SJSA1 (cell line): Measurements from ENCODE around the gene KCNQ2. TPM values are rescaled to one million over a fixed set of nuclear protein-coding genes. Genes with fewer than 3 reads are reported as not detected.

Experiments
- DNase-seq, 2 experiments: peaks; one replicate each; pipeline ENCODE4 v3.0.0-alpha.2; 2015 to 2020; ENCODE audit warnings: low spot score in 2 of 2, low read depth in 1 of 2
- H3K27ac ChIP-seq: fragments of 250-450 bp; sonication (Bioruptor Pico); 2 replicates; pipeline ENCODE4 v1.5.1; 2020; ENCODE audit warnings: mild to moderate bottlenecking, moderate library complexity
- H3K27me3 ChIP-seq: fragments of 250-450 bp; sonication (Bioruptor Pico); replicated peaks from 2 replicates; pipeline ENCODE4 v1.5.1; 2020; ENCODE audit warnings: mild to moderate bottlenecking, moderate library complexity
- H3K36me3 ChIP-seq: fragments of 250-450 bp; sonication (Bioruptor Pico); 2 replicates; pipeline ENCODE4 v1.5.1; 2020; ENCODE audit warnings: mild to moderate bottlenecking
- H3K4me1 ChIP-seq: fragments of 250-450 bp; sonication (Bioruptor Pico); replicated peaks from 2 replicates; pipeline ENCODE4 v1.6.1; 2021; ENCODE audit warnings: mild to moderate bottlenecking
- H3K4me3 ChIP-seq: fragments of 250-450 bp; sonication (Bioruptor Pico); 2 replicates; pipeline ENCODE4 v1.5.1; 2020; ENCODE audit warnings: mild to moderate bottlenecking
- H3K9me3 ChIP-seq: fragments of 250-450 bp; sonication (Bioruptor Pico); replicated peaks from 2 replicates; pipeline ENCODE4 v1.5.1; 2020; ENCODE audit warnings: mild to moderate bottlenecking
- total RNA-seq: library from RNA; depleted of rRNA; stranded (reverse); fragments of >200 nt; shearing (Covaris generic); gene quantifications from 2 replicates; pipeline ENCODE4 v1.2.3, GENCODE V29; 2014

Gene KCNQ2
- total RNA-seq, 1 experiment from 2014 or later = not detected

DNA sequence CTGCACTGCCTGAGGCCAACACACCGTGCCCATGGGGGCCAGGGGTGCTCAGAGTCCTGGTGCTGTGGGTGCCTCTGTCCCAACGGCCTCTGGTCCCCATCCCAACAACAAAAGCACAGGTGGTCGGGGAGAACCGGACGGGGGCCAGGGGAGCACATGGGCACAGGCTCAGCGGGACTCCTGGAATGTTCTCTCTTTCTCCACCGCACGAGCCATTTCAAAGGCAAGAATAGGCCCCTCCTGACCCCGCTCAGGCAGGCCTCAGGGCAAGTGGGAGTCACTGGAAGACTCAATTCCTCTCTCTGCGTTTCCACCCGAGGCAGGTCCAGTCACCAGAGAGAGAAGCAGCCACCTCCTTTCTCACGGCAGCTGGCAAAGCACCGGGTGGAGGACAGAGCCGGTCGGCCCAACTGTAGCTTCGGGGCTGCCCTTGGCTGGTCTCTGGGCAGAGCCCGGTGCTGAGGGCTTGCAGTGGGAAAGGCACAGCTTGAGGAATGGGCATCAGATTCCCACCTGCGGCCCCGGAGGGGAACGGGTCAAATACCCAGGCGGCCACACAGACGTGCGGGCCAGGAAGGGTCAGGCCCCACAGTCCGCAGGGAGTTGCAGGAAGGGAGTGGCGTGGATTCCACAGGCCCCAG lies 55.2 kb downstream of the KCNQ2 start:
- H3K36me3 ChIP-seq = no peaks in the 10 kb centered on the region
- no peak for DNase-seq
- H3K27me3 ChIP-seq = peaks cover 92% of the 10 kb centered on the region
- H3K4me3 ChIP-seq = no peak overlapping the region
- no peaks in the 10 kb centered on the region for H3K9me3 ChIP-seq
- H3K4me1 ChIP-seq = no peaks in the 10 kb centered on the region
- no peak overlapping the region for H3K27ac ChIP-seq

DNA sequence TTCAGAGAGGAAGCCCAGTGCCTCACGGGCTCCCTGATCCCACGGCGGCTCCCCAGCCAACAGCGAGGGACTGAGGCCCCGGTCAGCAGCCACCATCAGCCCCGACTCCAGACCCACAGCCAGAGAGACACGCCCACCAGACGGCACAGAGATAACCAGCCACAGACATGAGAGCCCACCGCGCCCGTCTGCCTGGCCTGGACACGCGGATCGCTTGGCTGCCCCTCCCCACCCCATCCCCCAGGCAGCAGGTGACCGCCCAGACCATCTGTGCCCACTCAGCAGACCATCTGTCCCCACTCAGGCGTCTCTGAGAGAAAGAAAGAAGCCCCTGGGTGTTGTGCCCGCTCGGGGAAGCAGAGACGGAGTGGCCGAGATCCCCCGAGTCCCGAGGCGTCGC lies 55.8 kb downstream of the KCNQ2 start:
- Histone ChIP-seq H3K36me3 (no peaks in the 10 kb centered on the region), H3K27ac (no peak overlapping the region), H3K27me3 (peaks cover 92% of the 10 kb centered on the region), H3K4me1 (no peaks in the 10 kb centered on the region), H3K4me3 (no peak overlapping the region), H3K9me3 (no peaks in the 10 kb centered on the region)
- no peak for DNase-seq

DNA sequence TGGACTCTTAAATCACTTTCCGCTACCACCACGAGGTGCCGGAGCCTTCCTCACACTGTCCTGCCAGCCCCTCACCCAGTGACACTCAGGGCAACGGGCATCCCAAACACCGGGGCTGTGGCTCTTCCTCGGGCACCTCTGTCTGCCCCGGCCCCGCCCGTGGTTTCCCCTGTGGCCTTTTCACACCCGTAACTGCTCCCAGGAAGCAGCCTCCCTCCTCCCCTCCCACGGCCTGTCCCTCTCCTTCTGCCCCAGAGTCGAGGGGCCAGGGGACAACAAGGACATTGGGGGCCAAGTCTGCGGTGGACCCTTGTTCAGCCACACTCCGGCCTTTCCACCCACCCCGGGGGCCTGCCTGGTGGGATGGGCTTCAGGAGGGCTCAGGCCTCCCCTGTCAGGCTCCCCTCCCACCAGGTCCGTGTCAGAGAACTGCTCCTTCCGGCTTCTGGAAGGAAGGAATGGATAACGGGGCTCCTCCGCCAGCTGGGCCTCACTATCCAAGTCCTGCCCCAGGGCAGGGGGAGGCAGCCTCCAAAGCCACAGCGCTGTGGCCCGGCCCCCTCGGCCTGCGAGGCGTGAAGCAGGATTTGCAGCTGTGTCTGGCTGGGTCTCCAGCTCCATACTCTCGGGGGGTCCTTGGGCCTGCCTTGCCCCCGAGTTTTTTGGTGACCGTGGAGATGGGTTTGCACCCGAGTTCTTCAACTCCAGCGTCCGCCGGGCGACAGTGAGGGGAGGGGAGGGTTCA lies 56.6 kb downstream of the KCNQ2 start:
- no peak overlapping the region for H3K27ac ChIP-seq
- H3K9me3 ChIP-seq = no peaks in the 10 kb centered on the region
- no peaks in the 10 kb centered on the region for H3K36me3 ChIP-seq
- no peak for DNase-seq
- no peaks in the 10 kb centered on the region for H3K4me1 ChIP-seq
- no peak overlapping the region for H3K4me3 ChIP-seq
- H3K27me3 ChIP-seq = peaks cover 92% of the 10 kb centered on the region

DNA sequence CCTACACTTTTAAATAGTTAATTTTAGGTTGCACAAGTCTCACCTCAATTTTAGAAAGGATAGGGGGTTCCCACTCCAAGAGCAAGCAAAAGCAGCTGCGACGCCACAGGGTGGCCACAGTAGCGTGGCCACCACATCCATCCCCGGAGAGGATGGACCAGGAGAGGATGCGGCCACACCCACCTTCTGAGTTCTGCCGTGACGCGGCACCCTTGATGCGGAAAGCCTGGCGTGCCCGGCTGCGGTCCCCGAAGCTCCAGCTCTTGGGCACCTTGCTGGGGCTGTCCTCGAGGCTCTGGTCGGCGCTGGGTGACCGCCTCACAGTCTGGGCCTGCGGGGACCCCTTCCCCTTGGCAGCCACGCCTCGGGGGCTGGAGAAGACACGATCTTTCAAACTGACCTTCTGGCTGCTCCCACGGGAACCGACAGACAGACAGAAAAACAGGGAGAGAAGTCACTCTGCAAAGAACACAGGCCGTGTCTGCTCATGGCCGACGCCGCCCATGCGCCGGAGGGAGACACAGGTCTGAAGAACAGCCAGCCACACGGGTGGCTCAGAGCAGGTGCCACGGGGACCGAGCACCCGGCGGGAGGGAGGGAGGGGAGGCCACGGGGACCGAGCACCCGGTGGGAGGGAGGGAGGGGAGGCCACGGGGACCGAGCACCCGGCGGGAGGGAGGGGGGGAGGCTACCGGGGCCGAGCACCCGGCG lies 57.6 kb downstream of the KCNQ2 start:
- Histone ChIP-seq H3K27ac (no peak overlapping the region), H3K9me3 (no peaks in the 10 kb centered on the region), H3K36me3 (no peaks in the 10 kb centered on the region), H3K4me1 (no peaks in the 10 kb centered on the region), H3K27me3 (peaks cover 91% of the 10 kb centered on the region), H3K4me3 (no peak overlapping the region)
- DNase-seq = no peak

DNA sequence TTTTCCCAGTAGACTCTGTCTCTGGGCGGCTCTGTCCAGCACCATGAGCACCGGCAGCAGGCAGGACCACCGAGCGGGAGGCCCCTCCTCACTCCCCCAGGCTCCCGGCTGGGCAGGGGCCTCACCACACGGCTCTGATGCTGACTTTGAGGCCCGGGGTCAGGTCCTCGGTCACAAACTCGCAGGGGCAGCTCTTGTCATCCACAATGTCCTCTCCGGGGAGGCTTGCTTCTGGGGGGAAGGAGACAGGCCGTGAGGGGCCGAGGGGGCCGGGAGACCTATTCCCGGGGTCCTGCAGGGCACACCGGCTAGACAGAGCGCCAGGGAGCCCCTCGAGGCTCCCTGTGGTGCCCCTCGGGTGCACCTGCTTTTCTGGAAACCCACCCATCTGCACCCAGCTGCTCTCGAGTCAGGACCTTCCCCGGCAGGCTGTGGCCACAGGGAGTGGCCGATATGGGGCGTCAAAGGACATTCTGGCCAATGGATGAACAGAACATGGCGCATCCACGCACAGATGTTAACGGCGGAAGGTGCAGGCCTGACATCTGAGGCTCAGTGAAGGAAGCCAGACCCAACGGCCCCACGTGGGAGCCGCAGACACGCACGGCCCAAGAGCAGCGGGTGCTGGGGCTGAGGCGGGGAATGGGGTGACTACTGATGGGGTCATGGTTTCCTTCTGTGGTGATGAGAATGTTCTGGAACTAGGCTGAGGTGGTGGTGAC lies 58.3 kb downstream of the KCNQ2 start:
- no peaks in the 10 kb centered on the region for H3K4me1 ChIP-seq
- no peak overlapping the region for H3K27ac ChIP-seq
- DNase-seq = no peak
- no peaks in the 10 kb centered on the region for H3K9me3 ChIP-seq
- peaks cover 85% of the 10 kb centered on the region for H3K27me3 ChIP-seq
- no peak overlapping the region for H3K4me3 ChIP-seq
- H3K36me3 ChIP-seq = no peaks in the 10 kb centered on the region

DNA sequence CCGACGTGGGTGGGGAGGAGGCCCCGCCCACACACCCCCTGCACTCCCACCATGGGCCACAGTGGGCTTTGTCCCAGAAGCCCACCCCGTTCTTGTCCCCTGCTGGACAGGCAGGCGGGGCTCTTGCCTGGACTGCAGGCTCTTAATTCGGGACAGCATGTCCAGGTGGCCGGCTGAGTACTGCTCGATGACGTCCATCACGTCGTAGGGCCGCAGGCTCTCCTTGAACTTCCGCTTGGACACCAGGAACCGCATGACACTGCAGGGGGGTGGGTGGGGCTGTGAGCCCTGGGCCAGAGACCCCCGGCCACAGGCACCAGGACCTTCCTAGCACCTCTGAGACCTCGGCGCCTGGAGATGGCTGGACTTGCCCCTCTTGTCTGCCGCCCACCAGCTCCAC lies 59.1 kb downstream of the KCNQ2 start:
- no peaks in the 10 kb centered on the region for H3K9me3 ChIP-seq
- H3K36me3 ChIP-seq = no peaks in the 10 kb centered on the region
- H3K27me3 ChIP-seq = peaks cover 79% of the 10 kb centered on the region
- DNase-seq = no peak
- H3K4me3 ChIP-seq = no peak overlapping the region
- no peaks in the 10 kb centered on the region for H3K4me1 ChIP-seq
- H3K27ac ChIP-seq = no peak overlapping the region

DNA sequence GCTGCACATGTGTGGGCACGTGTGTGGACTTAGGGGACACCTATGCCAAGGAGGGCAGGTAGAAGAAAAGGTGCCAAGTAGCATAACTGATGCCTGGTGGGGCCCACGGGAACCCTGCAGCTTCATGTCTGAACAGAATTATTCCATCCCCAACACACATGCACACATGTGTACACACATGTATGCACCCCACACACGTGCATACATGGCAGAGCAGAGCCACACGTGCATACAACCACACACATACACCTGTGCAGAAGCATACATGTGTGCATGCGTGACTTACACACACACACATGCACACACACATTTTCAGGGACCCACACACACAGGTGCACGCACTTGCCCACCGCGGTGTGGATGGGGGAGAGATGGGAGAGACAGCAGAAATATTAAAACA lies 59.6 kb downstream of the KCNQ2 start:
- H3K4me3 ChIP-seq = no peak overlapping the region
- no peaks in the 10 kb centered on the region for H3K36me3 ChIP-seq
- no peak overlapping the region for H3K27ac ChIP-seq
- DNase-seq = no peak
- H3K4me1 ChIP-seq = no peaks in the 10 kb centered on the region
- no peaks in the 10 kb centered on the region for H3K9me3 ChIP-seq
- peaks cover 75% of the 10 kb centered on the region for H3K27me3 ChIP-seq

DNA sequence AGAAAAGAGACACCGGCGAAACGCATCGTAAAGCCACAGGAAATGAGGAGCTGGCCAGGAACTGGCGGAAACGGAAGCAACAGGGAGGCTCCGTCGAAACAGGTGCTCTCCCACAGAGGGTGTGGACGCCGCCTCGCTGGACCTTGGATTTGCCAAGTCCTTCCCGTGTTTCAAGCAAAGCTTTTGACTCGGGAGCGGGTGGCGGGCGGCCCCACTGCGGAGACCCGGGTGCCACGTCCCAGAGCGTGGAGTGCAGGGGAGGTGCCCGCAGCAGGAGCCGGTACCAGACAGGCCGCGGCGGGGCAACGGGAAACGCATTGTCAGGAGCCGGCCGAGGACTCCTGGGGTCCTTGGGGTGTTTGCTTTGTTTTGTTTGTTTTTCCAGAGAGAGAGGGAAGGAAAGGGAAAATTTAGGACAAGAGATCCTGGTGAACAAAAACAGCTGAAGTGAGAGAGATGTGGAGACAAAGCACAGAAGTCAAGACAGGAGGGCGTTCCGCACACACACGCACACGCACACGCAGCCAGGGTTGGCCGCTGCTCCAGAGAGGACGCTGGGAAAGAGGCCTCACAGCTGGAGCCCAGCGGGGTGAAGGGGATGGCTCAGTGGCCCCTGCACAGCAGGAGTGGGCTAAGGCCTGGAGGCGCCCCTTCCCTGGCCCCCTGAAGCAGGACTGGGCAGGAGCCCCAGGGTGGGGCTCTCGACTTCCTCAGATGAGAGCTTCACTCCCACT lies 60.4 kb downstream of the KCNQ2 start:
- Histone ChIP-seq H3K4me1 (no peaks in the 10 kb centered on the region), H3K27me3 (peaks cover 68% of the 10 kb centered on the region), H3K36me3 (no peaks in the 10 kb centered on the region), H3K9me3 (no peaks in the 10 kb centered on the region), H3K4me3 (no peak overlapping the region), H3K27ac (no peak overlapping the region)
- DNase-seq = no peak

DNA sequence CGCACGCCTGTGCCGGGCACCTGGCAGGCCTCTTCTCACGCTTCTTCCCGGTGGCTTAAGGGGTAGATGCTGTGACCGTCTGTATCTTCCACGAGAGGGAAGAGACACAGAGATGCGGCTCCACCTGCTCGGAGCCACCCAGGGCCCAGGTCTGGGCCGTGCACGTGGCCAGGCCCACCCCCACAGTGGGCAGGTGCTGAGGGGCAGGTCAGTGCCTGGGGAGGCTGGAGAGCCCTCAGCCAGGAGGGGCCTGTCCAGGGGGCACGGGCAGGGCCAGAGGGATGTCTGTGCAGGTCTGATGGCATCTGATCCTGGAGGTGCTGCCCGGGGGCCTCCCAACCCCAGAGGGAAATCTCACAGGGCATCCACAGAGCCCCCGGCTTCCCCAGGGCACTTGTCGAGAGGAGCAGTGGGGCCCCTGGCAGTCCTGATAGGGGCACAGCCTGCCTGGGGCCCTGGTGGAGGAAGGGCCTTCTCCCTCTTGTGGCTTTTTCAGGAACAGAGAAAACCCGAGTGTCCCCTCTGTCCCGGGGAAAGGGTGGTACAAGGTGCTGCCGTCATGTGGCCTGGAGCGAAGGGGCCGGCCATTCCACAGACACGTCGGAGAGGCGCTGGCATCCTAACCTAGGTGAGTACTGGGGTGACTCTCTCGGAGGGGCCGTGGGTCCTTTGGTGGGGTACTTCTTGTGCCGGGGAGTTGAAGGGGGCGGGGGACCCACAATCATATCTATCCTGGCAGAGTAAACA lies 61.1 kb downstream of the KCNQ2 start:
- Histone ChIP-seq H3K27ac (no peak overlapping the region), H3K36me3 (no peaks in the 10 kb centered on the region), H3K27me3 (peaks cover 63% of the 10 kb centered on the region), H3K9me3 (no peaks in the 10 kb centered on the region), H3K4me3 (no peak overlapping the region), H3K4me1 (no peaks in the 10 kb centered on the region)
- DNase-seq = no peak

DNA sequence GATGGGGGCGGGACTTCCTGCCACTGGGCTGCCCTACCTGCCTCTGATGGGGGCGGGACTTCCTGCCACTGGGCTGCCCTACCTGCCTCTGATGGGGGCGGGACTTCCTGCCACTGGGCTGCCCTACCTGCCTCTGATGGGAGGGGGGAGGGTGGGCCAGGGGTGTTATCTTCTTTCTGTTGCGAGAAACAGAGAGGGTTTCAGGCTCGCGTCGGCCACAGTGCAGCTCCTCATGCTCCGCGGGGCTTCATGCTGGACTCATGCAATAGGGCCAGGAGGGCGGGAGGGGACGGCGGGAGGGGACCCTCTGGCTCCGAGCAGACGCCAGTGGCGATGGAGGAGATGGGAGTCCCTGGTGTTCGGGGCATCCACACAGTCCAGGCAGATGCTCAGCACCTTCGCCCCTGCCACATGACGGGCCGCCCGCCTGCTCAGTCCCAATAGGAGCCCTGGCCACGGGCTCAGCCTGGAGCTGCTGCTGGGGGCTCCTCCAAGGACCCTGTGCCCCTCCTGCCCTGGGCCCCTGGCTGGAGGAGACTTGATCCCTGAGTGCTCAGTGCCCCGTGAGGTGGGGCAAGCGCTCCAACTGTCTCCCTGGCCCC lies 62.5 kb downstream of the KCNQ2 start:
- Histone ChIP-seq H3K4me1 (no peaks in the 10 kb centered on the region), H3K36me3 (no peaks in the 10 kb centered on the region), H3K27me3 (peaks cover 68% of the 10 kb centered on the region), H3K27ac (no peak overlapping the region), H3K4me3 (no peak overlapping the region), H3K9me3 (no peaks in the 10 kb centered on the region)
- no peak for DNase-seq

DNA sequence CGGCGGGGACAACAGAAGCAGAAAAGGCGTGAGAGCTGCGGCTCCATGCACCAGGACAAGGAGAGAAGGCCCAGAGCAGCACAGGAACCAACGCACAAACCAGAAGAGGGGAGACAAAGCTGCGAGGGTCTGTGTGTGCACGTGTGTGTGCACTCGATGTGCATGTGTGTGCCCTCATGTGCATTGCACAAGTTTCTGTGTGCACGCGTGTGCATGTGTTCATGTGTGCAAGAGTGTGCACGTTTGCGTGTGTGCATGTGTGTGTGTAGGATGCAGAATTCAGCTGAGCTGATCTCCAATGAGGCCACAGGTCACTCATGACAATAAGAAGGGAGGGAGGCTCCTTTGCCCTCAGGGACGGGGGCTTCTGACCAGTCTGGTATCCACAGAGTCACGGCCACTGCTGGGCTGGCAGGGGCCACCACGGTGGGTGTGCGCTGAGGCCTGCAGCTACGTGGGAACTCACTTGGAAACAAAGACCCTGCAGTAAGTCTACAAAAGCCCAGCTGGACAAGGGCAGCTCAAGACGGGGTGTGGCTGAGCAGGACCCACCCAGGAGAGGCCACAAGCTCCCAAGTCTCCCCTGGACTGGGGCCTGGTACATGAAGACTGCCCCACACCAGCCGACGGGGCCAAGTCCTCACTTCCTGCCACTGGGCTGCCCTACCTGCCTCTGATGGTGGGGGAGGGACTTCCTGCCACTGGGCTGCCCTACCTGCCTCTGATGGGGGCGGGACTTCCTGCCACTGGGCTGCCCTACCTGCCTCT lies 63.2 kb downstream of the KCNQ2 start:
- H3K36me3 ChIP-seq = no peaks in the 10 kb centered on the region
- peaks cover 66% of the 10 kb centered on the region for H3K27me3 ChIP-seq
- no peak for DNase-seq
- no peaks in the 10 kb centered on the region for H3K4me1 ChIP-seq
- no peaks in the 10 kb centered on the region for H3K9me3 ChIP-seq
- no peak overlapping the region for H3K4me3 ChIP-seq
- no peak overlapping the region for H3K27ac ChIP-seq

DNA sequence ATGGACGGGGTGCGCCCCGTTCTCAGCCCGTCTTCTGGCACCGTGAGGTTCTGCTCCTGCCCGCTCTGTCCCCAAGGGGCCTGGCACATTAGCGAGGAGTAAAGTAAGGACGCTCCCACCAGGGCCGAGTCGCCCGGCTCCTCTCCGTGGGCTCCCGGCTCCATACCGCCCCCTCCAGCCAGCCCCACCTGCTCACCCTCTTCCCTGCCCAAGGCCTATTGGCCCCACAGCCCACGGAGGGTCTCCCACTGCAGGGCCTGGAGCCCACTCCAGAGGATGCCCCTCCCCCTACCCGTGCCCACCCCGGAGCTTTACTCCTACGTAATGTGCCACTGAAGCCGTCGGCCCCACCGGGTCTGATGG lies 63.8 kb downstream of the KCNQ2 start:
- Histone ChIP-seq H3K36me3 (no peaks in the 10 kb centered on the region), H3K9me3 (no peaks in the 10 kb centered on the region), H3K4me1 (no peaks in the 10 kb centered on the region), H3K4me3 (no peak overlapping the region), H3K27ac (no peak overlapping the region), H3K27me3 (peaks cover 61% of the 10 kb centered on the region)
- DNase-seq = no peak
